Measurements from ENCODE around the gene RNASE7.

RNASE7 gene

DNA sequence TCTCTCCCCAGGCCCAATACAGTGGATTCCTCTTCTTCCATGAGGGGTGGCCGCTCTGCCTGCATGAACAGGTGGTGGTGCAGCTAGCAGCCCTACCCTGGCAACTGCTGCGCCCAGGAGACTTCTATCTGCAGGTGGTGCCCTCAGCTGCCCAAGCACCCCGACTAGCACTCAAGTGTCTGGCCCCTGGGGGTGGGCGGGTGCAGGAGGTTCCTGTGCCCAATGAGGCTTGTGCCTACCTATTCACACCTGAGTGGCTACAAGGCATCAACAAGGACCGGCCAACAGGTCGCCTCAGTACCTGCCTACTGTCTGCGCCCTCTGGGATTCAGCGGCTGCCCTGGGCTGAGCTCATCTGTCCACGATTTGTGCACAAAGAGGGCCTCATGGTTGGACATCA is 31.8 kb downstream of the RNASE7 start:
- Histone ChIP-seq H3K4me1 (ENCODE audit: low read length) (peaks cover 29% of the 10 kb centered on the region), H3K79me2 (ENCODE audit: low read length) (no peaks in the 10 kb centered on the region), H3K27ac (ENCODE audit: low read length) (no peak overlapping the region), H3K36me3 (replicated peaks; ENCODE audit: low read depth, low read length) (peaks cover 2% of the 10 kb centered on the region), H3K9ac (ENCODE audit: low read length) (no peak overlapping the region), H4K20me1 (ENCODE audit: insufficient read depth, low read length) (no peaks in the 10 kb centered on the region), H3K27me3 (ENCODE audit: low read depth, low read length) (peaks cover 10% of the 10 kb centered on the region), H3K4me2 (ENCODE audit: low read length) (no peak overlapping the region), H3K4me3 (ENCODE audit: low read length) (no peak overlapping the region), H3K9me3 (ENCODE audit: insufficient read depth, low read length) (no peaks in the 10 kb centered on the region), H2AFZ (ENCODE audit: low read depth, low read length) (no peak overlapping the region)
- TF ChIP-seq CTCF (IDR thresholded peaks at IDR 0.05; ENCODE audit: low read depth, low read length) (no peak), EZH2phosphoT487 (IDR thresholded peaks at IDR 0.05; ENCODE audit: low read depth) (no peak)

DNA sequence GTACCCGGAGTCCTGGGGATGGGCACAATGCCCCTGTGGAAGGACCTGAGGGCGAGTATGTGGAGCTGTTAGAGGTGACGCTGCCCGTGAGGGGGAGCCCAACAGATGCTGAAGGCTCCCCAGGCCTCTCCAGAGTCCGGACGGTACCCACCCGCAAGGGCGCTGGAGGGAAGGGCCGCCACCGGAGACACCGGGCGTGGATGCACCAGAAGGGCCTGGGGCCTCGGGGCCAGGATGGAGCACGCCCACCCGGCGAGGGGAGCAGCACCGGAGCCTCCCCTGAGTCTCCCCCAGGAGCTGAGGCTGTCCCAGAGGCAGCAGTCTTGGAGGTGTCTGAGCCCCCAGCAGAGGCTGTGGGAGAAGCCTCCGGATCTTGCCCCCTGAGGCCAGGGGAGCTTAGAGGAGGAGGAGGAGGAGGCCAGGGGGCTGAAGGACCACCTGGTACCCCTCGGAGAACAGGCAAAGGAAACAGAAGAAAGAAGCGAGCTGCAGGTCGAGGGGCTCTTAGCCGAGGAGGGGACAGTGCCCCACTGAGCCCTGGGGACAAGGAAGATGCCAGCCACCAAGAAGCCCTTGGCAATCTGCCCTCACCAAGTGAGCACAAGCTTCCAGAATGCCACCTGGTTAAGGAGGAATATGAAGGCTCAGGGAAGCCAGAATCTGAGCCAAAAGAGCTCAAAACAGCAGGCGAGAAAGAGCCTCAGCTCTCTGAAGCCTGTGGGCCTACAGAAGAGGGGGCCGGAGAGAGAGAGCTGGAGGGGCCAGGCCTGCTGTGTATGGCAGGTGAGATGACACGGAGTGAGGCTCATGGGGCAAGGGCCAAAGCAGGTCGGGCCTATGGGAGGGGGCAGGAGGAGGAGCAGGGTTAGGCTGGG is 32.5 kb downstream of the RNASE7 start:
- TF ChIP-seq CTCF (IDR thresholded peaks at IDR 0.05; ENCODE audit: low read depth, low read length) (no peak), EZH2phosphoT487 (IDR thresholded peaks at IDR 0.05; ENCODE audit: low read depth) (no peak)

GRCh38 chr14:21075719-21076437 is 33.7 kb downstream of the RNASE7 start:
- TF ChIP-seq EZH2phosphoT487 (IDR thresholded peaks at IDR 0.05; ENCODE audit: low read depth) (no peak), CTCF (IDR thresholded peaks at IDR 0.05; ENCODE audit: low read depth, low read length) (no peak)
- no peak overlapping the region for H3K4me3 ChIP-seq (ENCODE audit: low read length)
- H3K36me3 ChIP-seq (replicated peaks; ENCODE audit: low read depth, low read length) = peaks cover 10% of the 10 kb centered on the region

More for the DNA sequence above, 32.5 kb downstream of the RNASE7 start:
- no peak overlapping the region for H3K27ac ChIP-seq (ENCODE audit: low read length)
- H3K9me3 ChIP-seq (ENCODE audit: insufficient read depth, low read length) = no peaks in the 10 kb centered on the region
- no peaks in the 10 kb centered on the region for H3K79me2 ChIP-seq (ENCODE audit: low read length)
- no peak overlapping the region for H2AFZ ChIP-seq (ENCODE audit: low read depth, low read length)
- H3K4me3 ChIP-seq (ENCODE audit: low read length) = no peak overlapping the region
- peaks cover 22% of the 10 kb centered on the region for H3K4me1 ChIP-seq (ENCODE audit: low read length)
- H3K4me2 ChIP-seq (ENCODE audit: low read length) = no peak overlapping the region
- H3K27me3 ChIP-seq (ENCODE audit: low read depth, low read length) = peaks cover 2% of the 10 kb centered on the region
- H4K20me1 ChIP-seq (ENCODE audit: insufficient read depth, low read length) = no peaks in the 10 kb centered on the region
- no peak overlapping the region for H3K9ac ChIP-seq (ENCODE audit: low read length)
- peaks cover 8% of the 10 kb centered on the region for H3K36me3 ChIP-seq (replicated peaks; ENCODE audit: low read depth, low read length)

GRCh38 chr14:21077672-21078071 is 35.5 kb downstream of the RNASE7 start:
- H3K4me3 ChIP-seq (ENCODE audit: low read length) = no peak overlapping the region

More at GRCh38 chr14:21075719-21076437, 33.7 kb downstream of the RNASE7 start:
- peaks cover 21% of the 10 kb centered on the region for H3K4me1 ChIP-seq (ENCODE audit: low read length)
- no peak overlapping the region for H3K4me2 ChIP-seq (ENCODE audit: low read length)
- no peaks in the 10 kb centered on the region for H3K79me2 ChIP-seq (ENCODE audit: low read length)
- H3K9ac ChIP-seq (ENCODE audit: low read length) = no peak overlapping the region
- H4K20me1 ChIP-seq (ENCODE audit: insufficient read depth, low read length) = no peaks in the 10 kb centered on the region
- H3K27me3 ChIP-seq (ENCODE audit: low read depth, low read length) = no peaks in the 10 kb centered on the region
- no peaks in the 10 kb centered on the region for H3K9me3 ChIP-seq (ENCODE audit: insufficient read depth, low read length)
- H3K27ac ChIP-seq (ENCODE audit: low read length) = no peak overlapping the region
- H2AFZ ChIP-seq (ENCODE audit: low read depth, low read length) = no peak overlapping the region

More at GRCh38 chr14:21077672-21078071, 35.5 kb downstream of the RNASE7 start:
- H3K9ac ChIP-seq (ENCODE audit: low read length) = no peak overlapping the region
- no peak overlapping the region for H3K27ac ChIP-seq (ENCODE audit: low read length)
- TF ChIP-seq CTCF (IDR thresholded peaks at IDR 0.05; ENCODE audit: low read depth, low read length) = no peak
- no peak for TF ChIP-seq EZH2phosphoT487 (IDR thresholded peaks at IDR 0.05; ENCODE audit: low read depth)
- H3K9me3 ChIP-seq (ENCODE audit: insufficient read depth, low read length) = no peaks in the 10 kb centered on the region
- peaks cover 19% of the 10 kb centered on the region for H3K36me3 ChIP-seq (replicated peaks; ENCODE audit: low read depth, low read length)
- H3K79me2 ChIP-seq (ENCODE audit: low read length) = no peaks in the 10 kb centered on the region
- H3K4me1 ChIP-seq (ENCODE audit: low read length) = peaks cover 9% of the 10 kb centered on the region
- H2AFZ ChIP-seq (ENCODE audit: low read depth, low read length) = no peak overlapping the region
- no peaks in the 10 kb centered on the region for H3K27me3 ChIP-seq (ENCODE audit: low read depth, low read length)
- no peaks in the 10 kb centered on the region for H4K20me1 ChIP-seq (ENCODE audit: insufficient read depth, low read length)
- H3K4me2 ChIP-seq (ENCODE audit: low read length) = 0 out of 2 replicates have a peak overlapping the region, but pooled peaks have one; percentile 20

Data from OCI-LY3 (cell line).